MV-4-11 (cell line): ENCODE results near the gene DTWD2.
"Not testable (repeated sequence)": the region's sequence is repeated elsewhere in the genome, so short reads cannot be mapped to it uniquely, and the experiment has no call there.

Source experiments
- DNase-seq: peaks from one replicate; lab custom pipeline; 2025; lab: John Stamatoyannopoulos, UW

The DTWD2 gene, protein sequence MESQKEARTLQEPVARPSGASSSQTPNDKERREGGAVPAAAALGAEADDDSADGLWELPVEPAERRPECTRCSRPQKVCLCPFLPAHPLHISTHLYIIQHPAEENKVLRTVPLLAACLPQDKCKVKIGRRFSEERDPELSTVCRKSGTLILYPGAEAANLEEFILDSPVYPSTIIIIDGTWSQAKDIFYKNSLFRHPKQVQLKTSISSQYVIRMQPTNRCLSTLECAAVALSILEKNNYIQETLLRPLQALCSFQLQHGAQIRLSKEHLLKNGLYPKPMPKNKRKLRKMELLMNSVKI

DNA sequence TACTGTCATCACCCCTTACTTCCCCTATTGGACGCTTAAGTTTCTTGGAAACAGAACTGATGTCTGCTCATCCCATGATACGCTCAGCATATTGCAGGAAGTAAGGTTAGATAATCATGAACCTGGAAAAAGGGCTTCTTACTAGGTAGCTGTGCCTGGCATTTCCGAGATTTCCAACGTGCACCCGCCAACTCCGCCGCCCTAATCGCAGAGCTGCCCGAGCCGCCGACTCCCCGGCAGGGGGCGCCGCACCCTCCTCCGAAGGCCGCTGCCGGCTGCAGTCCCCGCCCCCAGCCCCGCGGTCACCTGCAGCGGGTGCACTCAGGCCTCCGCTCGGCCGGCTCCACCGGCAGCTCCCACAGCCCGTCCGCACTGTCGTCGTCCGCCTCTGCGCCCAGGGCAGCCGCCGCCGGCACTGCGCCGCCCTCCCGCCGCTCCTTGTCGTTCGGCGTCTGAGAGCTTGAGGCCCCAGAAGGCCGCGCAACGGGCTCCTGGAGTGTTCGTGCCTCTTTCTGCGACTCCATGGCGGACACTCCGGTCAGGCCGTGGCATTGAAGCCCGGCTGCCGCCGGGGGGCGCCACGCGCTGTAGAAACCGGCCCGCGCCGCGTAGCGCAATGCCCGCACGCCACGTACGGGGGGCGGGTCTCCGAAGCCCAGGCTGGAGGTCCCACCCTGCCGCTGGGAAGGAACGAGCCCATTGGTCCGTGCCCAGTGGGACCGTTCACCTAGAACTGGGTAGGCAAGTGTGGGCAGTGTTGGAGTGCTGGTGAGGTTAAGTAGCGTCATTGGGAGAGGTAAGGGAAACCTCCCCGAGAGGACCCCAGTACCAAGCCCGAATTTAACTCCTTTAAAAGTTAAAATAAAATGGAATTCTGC is at the start of gene DTWD2:
TSS of gene DTWD2 (minus strand) at position 560 of the 878 bp plus-strand sequence. CDS start at position 524, 36 bp downstream.
- peak; percentile 86 for DNase-seq

DNA sequence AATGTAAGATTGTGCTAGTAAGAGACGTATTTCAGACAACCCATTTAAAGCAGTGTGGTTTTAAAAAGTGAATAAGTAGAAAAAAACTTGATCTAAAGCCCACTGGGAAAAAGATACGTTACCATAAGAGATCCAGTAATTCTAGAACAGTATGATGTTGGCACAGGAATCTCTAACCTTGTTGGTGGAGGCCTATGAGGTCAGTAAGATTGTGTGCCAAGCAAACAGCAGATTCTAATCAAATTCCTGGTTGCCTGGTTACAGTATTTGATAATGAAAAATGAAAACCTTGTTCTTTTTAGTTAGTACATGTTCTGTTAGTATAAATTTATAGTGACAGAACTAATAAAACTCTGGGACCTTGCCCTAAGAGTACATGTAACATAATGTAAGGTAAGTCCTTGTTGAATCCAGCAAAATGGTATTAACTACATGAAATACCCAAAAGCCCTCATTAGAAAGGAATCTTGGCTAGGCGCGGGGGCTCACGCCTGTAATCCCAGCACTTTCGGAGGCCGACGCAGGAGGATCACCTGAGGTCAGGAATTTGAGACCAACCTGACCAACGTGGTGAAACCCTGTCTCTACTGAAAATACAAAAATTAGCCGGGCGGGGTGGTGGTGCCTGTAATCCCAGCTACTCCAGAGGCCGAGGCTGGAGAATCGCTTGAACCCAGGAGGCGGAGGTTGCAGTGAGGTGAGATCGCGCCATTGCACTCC is 49.3 kb upstream of the DTWD2 start:
- no peak for DNase-seq

DNA sequence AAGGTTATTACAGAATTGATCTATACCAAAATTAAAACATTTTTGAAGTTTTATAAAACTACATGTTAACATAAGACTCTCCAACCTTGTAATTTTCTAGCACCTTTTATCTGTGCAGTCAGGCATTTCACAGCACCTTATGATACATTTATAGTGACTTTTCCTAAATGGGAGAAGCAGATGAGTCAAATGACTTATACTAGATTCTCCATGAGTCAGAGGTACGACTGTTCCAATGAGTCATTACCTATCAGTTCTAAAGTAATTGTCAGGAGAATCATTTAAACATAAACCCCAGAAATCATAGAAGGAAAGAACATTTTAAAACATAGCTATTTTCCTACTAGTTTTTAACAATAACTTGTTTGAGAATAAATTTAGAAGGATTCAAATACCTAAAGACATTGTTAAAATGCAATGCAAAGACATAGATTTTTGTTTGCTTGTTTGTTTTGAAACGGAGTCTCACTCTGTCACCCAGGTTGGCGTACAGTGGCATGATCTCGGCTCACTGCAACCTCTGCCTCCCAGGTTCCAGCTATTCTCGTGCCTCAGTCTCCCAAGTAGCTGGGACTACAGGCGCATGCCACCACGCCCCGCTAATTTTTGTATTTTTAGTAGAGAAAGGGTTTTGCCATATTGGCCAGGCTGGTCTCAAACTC is 47.9 kb upstream of the DTWD2 start:
- DNase-seq, result no peak

DNA sequence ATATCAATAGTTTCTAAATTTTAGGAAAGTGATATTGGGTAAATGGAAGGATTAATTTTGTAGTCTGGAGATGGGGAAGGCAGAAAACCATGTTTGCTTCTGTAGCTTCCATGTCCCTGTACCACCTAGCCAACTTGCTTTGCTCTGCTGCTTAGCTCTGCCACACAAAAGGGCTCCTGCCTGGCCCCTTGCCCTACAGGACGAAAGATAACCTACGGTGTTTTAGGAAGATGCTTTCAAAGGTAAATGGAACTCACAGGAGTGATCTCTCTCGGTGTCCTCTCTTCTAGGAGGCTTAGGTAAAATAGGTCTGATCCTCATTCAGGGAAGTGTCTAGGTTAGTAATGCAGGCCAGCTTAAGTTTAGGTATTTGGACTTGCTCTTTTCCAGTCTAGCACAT is 44.8 kb upstream of the DTWD2 start:
- DNase-seq, result no peak

DNA sequence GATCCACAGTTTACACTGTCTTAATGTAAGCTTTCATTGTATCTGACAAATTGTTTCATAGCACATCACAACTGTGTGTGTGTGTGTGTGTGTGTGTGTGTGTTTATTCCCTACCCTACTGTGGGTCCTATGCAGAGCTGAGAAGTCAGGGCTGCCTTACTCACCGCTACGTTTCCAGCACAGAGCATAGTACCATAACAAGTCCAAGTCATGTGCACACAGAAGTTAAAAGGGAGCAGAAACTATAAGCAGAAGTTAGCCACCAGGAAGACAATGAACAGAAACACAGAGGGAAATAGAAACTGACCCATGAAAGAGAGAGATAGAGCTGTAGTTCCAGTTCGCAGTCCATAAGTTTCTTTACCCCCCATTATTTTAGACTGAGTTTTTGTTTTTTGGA is 44.3 kb upstream of the DTWD2 start:
- peak; percentile 74 for DNase-seq

DNA sequence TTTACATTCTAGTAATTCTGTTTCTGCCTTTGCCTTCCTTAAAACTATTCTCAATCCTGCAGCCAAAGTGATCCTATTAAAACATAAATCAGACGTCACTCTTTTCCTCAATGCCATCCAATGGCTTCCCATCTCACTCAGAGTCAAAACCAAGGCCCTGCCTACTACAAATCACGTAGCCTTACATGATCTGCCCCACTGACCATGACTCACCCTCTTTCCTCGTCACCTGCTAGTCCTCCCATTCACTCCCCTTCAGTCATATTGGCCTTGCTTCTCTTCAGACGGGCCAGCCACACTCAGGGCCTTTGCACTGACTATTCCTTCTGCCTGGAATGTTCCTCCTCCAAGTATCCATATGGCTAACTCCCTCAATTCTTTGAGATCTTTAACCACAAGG is 43.6 kb upstream of the DTWD2 start:
- no peak for DNase-seq

DNA sequence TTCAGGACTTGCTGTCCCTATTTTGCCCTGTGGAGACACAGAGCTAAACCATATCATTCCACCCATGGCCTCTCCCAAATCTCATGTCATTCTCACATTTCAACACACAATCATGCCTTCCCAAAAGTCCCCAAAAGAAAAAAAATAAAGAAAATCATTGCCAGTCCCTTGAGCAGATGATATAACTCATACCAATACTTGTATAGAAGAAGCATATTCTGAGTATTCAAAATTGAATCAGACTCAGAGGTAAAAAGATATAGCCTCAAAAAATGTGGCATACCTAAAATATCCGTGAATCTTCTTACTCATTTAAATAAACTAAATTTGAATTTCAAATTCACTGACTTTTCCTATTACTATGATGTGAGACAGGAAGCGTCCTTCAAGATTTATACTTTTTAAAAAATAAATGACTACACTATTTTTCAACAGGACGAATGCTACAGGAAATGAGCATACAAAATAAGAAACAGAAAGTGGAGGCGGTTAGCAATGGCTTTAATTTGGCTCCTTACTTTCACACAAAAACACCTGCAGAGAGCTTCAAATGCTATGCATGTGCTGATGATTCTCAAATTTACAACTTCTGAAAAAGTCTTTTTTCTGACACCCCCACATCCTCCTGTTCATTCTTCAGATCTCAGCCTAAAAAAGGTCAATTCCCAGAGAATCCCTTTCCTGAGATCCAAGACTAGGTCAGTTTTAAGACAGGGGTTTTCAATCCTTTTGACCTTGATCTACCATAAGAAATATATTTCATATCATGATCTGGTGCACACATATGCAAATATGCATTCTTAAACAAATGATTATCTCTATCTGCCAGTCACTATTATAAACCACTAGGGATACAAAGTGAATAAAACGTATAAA is 42.9 kb upstream of the DTWD2 start:
- DNase-seq, result no peak

DNA sequence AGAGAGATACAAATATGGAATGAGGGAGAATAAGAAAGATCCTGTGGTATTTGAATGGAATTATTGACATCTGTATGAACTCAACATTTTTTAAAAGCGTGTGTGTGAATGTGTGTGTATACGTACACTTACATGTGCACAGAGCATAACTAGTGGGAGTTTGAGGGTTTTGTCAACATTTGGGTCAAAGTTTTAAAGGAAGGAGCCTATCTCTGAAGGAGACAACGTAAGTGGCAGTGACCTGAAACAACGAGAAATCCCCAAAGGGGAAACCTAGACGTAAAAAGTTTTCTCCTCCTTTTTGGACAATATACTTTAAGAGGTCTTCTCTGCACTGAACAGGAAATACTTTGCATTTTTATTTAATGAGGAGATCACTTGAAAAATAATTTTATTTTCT is 40.2 kb upstream of the DTWD2 start:
- DNase-seq, result no peak

DNA sequence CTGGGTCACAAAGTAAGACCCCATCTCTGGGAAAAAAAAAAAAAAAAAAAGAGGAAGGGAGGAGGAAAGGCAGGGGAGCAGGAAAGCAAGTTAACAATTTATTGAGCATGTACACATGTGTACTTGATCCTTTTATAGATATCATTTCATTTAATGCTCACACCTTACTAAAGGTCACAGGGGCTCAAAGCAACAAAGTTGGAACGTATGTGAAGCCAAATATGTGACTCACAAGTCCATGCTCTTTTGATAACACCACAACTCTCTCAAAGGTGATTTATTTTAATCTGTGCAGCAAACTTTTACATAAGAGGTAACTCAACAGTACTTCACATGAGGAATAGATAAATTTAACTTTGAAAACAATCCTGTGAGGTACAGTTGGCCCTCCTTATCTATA is 34.4 kb upstream of the DTWD2 start:
- DNase-seq, result no peak

DNA sequence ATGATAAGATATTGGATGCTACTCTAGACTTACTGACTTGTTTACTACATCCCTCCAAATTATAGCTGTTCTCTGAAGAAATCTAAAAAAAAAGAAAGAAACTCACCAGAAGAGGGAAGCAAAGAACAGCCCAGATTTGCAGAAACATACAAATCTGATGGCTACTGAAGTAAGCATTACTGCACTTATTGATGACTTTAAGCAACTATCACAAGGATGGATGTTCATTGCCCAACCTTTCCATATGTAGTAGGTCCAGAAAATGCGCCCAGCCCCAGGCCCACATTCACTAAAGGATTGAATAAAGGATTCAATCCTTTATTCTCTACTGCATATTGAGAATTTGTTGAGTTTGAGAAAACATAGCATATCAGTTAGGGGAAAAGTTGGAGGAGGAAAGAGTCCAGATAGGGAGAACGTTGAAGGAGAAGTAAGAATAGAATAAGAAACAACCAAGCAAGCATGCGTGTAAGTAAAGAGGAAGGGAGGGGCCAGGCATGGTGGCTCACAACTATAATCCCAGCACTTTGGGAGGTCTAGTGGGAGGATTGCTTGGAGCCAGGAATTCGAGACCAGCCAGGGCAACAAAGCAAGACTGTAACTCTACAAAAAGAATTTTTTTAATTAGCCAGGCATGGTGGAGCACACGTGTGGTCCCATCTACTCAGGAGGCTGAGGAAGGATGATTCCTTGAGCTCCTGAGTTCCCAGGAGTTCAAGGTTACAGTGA is 33.8 kb upstream of the DTWD2 start:
- peak; percentile 46 for DNase-seq

DNA sequence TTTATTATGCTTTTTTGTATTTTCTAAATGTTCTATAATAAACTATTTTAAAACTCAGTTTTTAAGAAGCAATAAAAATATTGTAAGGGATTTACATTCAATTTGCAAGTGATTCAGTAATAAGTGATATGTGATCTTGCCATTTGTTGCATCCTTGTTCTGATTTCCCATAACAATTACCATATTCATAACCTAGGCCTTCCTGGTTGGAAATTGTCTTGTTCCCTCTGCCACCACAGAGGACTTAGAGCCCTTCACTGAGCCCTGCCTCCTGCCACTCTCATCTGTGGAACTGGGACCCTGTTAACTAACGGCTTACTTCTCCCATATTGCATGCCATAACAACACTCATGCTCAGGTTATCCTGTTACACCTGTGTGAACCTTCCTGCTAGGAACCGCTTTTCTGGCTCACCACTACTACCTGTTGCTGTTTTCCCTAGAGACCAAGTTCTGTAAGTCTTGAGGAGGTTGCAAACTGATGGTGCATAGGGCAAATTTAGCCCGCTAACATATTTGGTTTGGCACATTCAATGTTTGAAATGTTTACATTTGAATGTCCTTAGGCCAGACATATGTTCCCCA is 32.9 kb upstream of the DTWD2 start:
- DNase-seq, result no peak

DNA sequence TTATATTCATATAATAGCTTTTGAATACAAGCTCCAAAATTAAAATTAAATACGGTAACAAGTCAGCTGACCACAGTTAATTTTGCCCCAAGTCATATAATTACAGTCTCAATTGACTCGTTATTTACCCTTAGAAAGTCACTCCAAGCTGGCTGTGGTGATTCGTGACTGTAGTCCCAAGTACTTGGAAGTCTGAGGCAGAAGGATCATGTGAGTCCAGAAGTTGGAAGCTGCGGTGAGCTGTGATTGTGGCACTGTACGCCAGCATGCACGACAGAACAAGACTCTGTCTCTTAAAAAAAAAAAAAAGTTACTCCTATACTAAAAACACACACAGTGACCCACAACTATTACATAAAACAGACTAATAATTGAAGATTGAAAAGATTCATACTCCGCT is 31.6 kb upstream of the DTWD2 start:
- no peak for DNase-seq

DNA sequence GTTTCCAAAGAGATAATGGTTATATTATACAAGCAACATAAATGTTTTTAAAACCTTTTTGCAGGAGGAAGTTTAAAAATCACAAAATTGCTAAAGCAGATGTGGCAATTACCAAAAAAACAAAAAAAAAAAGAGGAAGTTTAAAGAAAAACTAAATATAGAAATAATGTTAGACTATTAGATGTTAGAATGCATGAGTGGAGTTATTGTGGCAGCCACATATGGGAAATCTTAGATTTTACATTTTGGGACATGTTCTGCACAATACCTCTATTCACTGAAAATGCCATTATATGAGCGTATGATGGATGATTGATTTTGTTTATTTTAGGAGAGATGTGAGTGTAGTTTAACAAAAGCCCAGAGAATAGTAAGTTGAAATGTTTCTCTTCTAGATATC is 31.2 kb upstream of the DTWD2 start:
- peak; percentile 79 for DNase-seq

DNA sequence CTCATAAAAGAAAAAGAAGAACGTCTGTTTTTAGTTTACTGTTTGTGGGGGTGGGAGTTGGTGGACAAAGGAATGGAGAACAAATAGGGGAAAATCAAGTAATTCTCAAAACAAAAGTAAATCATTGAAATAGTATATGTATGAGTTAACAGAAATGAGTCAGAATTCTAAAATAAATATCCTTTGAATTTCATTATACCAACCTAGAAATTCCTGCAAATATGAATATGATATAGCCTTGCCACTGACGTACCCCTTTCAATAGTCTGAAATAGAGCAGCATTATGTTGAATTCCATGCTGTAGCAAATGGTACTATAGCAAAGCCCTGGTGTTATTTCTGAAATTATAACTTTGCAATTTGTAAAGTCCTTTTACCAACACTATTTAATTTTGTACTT is 29.6 kb upstream of the DTWD2 start:
- no peak for DNase-seq

DNA sequence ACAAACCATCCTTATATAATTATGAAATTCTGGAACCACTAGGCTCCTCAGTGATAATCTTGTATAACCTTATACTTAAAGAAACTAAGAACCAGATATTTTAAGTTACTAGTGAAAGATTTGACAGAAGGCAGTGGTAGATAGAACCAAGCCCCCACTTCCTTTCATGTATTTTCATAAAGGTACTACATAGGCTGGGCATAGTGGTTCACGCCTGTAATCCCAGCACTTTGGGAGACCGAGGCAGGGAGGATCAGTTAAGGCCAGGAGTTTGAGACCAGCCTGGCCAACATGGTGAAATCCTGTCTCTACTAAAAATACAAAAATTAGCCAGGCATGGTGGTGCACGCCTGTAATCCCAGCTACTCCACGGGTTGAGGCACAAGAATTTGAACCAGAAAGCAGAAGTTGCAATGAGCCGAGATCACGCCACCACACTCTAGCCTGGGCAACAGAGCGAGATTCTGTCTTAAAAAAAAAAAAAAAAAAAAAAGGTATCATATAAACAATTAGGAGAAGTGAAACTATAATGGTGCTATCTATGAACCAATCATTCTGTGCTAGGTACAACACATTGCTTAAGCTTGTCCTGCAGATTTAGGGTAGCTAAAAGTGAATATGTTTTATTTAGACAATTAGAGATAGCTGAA is 27.9 kb upstream of the DTWD2 start:
- peak; percentile 70 for DNase-seq

DNA sequence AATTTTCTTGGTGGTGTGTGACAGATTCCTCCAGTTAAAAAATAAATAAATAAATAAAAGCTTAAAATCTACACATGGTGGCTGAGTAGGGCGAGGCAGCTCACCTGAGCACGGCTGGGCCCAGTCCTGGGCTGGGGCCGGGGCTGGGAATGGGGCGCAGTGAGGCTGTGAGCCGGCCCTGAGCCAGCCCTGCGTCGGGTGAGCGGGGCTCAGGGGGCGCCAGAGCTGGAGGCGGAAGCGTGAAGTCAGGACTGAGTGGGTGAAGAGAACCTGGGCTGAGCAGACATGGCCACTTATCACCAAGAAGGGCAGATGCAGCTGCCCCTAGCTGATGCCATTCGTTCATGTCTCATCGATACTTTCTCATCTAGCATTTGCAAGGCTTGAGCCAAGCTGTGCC is 22.8 kb upstream of the DTWD2 start:
- no peak for DNase-seq

DNA sequence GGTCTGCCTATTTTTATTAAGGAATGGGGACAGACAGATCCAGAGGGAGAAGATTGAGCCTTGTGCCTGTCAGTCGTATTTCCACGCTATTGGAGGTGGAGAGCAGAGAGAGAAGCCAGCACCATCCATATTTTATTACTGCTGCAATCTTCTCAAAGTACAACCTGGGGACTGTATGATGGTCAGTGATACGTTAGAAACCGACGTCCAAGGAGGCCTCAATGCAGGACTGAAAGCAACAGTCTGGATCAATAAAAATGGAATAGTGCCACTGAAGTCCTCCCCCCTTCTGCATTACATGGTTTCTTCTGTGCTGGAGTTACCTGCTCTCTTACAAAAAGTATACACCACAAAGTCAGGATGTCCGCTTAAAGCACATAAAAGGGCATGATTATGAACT is 21.9 kb upstream of the DTWD2 start:
- no peak for DNase-seq

DNA sequence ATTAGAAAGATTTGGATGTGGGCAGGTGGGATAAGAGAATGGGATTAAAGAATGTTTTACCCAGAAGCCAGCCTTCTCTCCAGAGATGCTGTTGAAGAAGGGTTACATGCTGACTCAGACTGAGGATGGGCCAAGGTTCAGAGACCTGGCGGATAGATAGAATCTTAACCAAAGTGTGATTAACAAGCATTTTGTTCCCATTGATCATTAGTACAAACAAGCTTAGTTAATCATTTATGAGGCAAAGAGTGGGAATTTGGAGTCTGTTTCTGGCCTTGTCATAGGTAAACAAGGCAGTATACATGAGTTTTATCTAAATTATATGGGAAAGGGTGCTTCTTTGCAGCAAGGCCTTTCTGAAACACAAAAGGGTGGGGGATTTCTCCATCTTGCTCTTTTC is 20.8 kb upstream of the DTWD2 start:
- DNase-seq, result no peak

DNA sequence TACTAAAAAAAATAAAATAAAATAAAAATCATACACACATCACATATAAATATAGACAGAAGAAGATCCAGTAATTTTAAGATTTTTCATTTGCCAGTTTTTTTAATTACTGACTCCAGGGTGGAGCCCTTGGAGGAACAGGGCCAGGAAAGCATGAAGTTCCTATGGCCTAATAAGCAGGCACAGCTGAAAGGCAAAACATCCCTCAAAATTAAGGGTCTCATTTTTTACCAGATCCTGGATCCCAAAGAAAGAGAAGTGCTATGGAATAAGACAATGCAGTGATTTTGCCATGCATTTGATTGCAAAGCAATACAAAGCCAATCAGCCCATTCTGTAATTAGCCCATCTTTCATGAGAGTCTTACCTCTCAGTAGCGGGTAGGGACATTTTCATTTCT is 11.3 kb upstream of the DTWD2 start:
- DNase-seq, result no peak

DNA sequence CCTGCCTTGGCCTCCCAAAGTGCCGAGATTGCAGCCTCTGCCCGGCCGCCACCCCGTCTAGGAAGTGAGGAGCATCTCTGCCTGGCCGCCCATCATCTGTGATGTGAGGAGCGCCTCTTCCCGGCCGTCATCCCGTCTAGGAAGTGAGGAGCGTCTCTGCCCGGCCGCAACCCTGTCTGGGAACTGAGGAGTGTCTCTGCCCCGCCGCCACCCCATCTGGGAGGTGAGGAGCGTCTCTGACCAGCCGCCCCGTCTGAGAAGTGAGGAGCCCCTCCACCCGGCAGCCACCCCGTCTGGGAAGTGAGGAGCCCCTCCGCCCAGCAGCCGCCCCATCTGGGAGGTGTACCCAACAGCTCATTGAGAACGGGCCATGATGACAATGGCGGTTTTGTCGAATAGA is 10.5 kb upstream of the DTWD2 start:
- not testable (repeated sequence) for DNase-seq
